ENCODE measurements around the gene RTN4RL1.

The RTN4RL1 gene

GRCh38 chr17:1996800-1997288 lies 28.3 kb downstream of the RTN4RL1 start:
- Histone ChIP-seq H3K27ac (peak overlapping the region in 1 of 11 experiments; percentile 17; a peak in 1 of 22 replicates), H3K36me3 (no peaks in the 10 kb centered on the region; a peak in 1 of 22 replicates), H3K4me3 (no peak overlapping the region), H4K20me1 (peaks cover 0 to 33% (median 0%) of the 10 kb centered on the region in 11 experiments; a peak in 5 of 22 replicates), H3K4me1 (peaks cover 26 to 64% (median 48%) of the 10 kb centered on the region in 10 experiments), H3K4me2 (peak overlapping the region in 8 of 11 experiments; percentile 3 to 66 (median 57); a peak in 14 of 22 replicates), H3K9ac (peak overlapping the region in 4 of 11 experiments; percentile 19 to 39 (median 30); a peak in 3 of 22 replicates), H3K27me3 (peaks cover 0 to 6% (median 0%) of the 10 kb centered on the region in 11 experiments; a peak in 6 of 22 replicates), H3K9me3 (replicated peaks in 1 of 11) (no peaks in the 10 kb centered on the region)
- no peak for TF ChIP-seq Cebpa-rat (IDR thresholded peaks at IDR 0.05)

DNA sequence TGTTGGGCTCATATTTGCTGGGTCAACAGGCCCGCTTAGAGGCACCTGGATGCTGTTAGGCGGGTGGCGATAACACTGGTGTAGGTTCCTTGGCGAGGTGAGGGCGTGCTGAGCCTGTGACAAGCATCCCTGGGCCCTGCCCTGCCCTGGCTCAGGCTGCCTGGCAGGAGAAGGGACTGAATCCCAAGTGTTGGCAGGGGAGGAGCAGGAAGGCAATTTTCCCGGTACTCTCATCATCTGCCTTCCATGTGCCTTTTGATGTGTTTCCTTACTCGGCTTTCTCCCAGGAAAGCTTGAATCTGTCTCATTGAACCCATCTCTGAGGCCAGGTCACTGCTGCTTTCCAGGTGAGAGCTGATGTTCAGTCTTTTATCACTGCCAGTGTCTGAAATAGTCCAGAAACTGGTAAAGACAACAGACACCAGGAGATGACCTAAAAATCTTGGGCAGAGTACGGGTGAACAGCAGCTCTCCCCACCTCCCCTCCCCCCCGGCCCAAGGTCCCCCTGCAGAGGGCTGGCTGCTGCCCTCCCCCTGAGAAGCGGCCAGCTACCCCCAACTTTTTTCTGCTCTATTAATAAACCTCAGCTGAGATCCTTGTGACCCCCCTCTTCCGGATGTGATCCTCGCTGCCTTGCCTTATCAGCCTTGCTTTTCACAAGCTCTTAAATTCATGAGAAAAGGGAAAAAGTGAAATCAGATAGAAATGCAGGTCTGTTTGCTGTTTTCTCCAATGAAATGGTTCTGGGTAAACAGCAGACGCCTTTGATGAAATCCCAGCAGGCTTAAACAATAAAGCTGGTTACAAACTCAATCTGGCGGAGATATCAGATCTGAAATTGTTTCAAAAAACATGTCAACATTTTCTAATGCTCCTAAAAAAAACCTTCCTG lies 29.0 kb downstream of the RTN4RL1 start:
- Histone ChIP-seq H3K9me3 (replicated peaks in 1 of 11) (no peaks in the 10 kb centered on the region), H4K20me1 (peaks cover 0 to 33% (median 0%) of the 10 kb centered on the region in 11 experiments; a peak in 5 of 22 replicates), H3K9ac (peak overlapping the region in 4 of 11 experiments; percentile 19 to 39 (median 30); a peak in 3 of 22 replicates), H3K4me3 (no peak overlapping the region), H3K27me3 (peaks cover 0 to 6% (median 0%) of the 10 kb centered on the region in 11 experiments; a peak in 6 of 22 replicates), H3K27ac (peak overlapping the region in 1 of 11 experiments; percentile 17; a peak in 1 of 22 replicates), H3K4me1 (peaks cover 26 to 61% (median 42%) of the 10 kb centered on the region in 10 experiments), H3K36me3 (no peaks in the 10 kb centered on the region; a peak in 1 of 22 replicates), H3K4me2 (peak overlapping the region in 8 of 11 experiments; percentile 3 to 66 (median 57); a peak in 14 of 22 replicates)
- no peak for TF ChIP-seq Cebpa-rat (IDR thresholded peaks at IDR 0.05)

DNA sequence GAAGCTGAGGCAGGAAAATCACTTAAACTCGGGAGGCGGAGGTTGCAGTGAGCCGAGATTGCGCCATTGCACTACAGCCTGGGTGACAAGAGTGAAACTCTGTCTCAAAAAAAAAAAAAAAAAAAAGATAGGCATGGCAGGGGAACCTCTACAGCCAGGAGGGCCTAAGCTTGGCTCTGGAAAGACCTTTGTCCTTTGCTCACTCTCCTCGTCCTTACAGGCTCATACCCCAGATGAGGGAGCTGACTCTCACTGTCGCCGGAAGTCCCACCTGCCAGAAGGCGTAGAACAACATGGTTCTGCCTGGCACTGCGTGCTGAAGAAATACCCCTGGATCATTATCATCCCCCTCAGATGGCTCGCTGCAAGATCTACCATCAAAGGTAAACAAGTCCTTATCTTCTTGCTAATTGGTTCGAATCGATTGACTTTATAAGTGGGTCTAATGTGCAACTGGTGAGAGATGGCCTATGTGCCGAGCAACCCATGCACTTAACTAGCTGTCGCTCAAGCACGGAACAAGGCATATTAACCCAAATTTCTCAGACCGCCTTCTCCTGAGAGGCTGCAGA lies 29.7 kb downstream of the RTN4RL1 start:
- Histone ChIP-seq H3K27me3 (peaks cover 0 to 6% (median 0%) of the 10 kb centered on the region in 11 experiments; a peak in 6 of 22 replicates), H3K4me3 (no peak overlapping the region), H4K20me1 (peaks cover 0 to 33% (median 0%) of the 10 kb centered on the region in 11 experiments; a peak in 5 of 22 replicates), H3K4me1 (peaks cover 22 to 55% (median 37%) of the 10 kb centered on the region in 10 experiments), H3K9ac (no peak overlapping the region), H3K4me2 (peak overlapping the region in 2 of 11 experiments; percentile 12 to 15; a peak in 1 of 22 replicates), H3K27ac (no peak overlapping the region), H3K36me3 (no peaks in the 10 kb centered on the region; a peak in 1 of 22 replicates), H3K9me3 (replicated peaks in 1 of 11) (no peaks in the 10 kb centered on the region)
- no peak for TF ChIP-seq Cebpa-rat (IDR thresholded peaks at IDR 0.05)

DNA sequence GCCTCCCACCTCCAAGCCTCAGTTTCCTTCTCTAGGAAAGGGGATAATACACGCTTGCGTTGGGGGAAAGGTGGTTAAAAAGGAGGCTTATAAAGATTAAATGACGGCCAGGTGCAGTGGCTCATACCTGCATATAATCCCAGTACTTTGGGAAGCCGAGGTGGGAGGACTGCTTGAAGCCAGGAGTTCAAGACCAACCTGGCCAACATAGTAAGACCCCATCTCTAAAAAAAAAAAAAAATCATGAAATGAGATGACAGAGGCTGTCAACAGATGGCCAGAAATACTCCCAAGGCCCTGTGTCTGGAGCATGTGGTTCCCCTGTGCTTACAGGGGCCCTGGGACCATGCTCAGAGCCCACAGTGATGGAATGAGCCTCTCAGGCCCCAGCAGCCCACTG lies 30.4 kb downstream of the RTN4RL1 start:
- Histone ChIP-seq H3K9me3 (replicated peaks in 1 of 11) (no peaks in the 10 kb centered on the region), H3K36me3 (no peaks in the 10 kb centered on the region; a peak in 1 of 22 replicates), H3K4me2 (no peak overlapping the region), H3K4me1 (peaks cover 15 to 48% (median 30%) of the 10 kb centered on the region in 10 experiments), H3K4me3 (no peak overlapping the region), H3K27ac (no peak overlapping the region), H3K9ac (no peak overlapping the region), H3K27me3 (peaks cover 0 to 6% (median 0%) of the 10 kb centered on the region in 11 experiments; a peak in 6 of 22 replicates), H4K20me1 (peaks cover 0 to 33% (median 0%) of the 10 kb centered on the region in 11 experiments; a peak in 4 of 22 replicates)
- no peak for TF ChIP-seq Cebpa-rat (IDR thresholded peaks at IDR 0.05)

DNA sequence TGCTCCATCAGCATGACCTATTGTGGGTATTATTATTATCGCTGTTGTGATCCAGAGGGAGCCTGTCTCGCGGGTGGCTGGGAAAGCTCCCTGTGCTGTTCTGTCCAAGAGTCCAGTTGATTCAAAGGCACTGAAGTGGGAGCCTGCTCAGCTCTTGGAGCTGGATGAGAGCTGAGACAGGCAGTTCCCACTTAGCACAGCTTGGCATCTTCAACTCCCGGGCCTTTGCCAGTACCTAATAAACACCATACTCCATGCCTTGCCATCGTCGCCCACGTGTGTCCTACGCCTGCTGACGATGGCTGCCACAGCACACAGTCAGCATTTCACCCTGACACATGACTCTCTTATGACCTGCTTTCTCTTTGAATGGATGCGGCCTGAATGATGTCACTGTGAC lies 32.6 kb downstream of the RTN4RL1 start:
- no peaks in the 10 kb centered on the region; a peak in 1 of 22 replicates for H3K36me3 ChIP-seq
- H3K4me1 ChIP-seq: peaks cover 8 to 32% (median 19%) of the 10 kb centered on the region in 10 experiments; a peak in 19 of 20 replicates
- H3K27ac ChIP-seq: no peak overlapping the region
- H3K9me3 ChIP-seq (replicated peaks in 1 of 11): no peaks in the 10 kb centered on the region
- peaks cover 0 to 43% (median 0%) of the 10 kb centered on the region in 11 experiments; a peak in 4 of 22 replicates for H4K20me1 ChIP-seq
- no peaks in the 10 kb centered on the region for H3K27me3 ChIP-seq
- no peak overlapping the region for H3K4me3 ChIP-seq
- H3K4me2 ChIP-seq: peak overlapping the region in 1 of 11 experiments; percentile 15; a peak in 1 of 22 replicates
- TF ChIP-seq Cebpa-rat (IDR thresholded peaks at IDR 0.05): no peak
- H3K9ac ChIP-seq: no peak overlapping the region

DNA sequence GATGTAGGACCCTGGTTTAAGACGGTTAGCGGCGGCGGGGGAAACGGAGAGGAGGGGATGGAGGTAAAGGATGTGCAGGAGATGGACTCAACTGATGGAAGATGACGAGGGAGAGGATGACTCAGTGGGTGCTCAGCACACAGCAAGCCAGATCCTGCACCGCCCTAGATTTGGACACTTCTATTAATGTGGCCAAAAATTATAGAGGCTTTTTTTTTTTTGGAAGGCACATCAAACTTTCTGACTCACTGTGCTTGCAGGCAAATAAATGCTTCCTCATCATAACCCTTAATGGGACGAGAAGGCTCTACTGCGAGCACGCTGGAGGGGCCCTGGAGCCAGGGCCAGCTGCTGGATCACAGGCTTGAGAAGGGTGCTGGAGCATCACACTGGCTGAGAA lies 36.0 kb downstream of the RTN4RL1 start:
- no peak overlapping the region for H3K4me3 ChIP-seq
- H3K27me3 ChIP-seq: no peaks in the 10 kb centered on the region
- no peak for TF ChIP-seq Cebpa-rat (IDR thresholded peaks at IDR 0.05)
- peaks cover 8 to 26% (median 19%) of the 10 kb centered on the region in 10 experiments; a peak in 17 of 20 replicates for H3K4me1 ChIP-seq
- peak overlapping the region in 4 of 11 experiments; percentile 5 to 45 (median 19); a peak in 4 of 22 replicates for H3K4me2 ChIP-seq
- H3K36me3 ChIP-seq: no peaks in the 10 kb centered on the region
- H3K9me3 ChIP-seq (replicated peaks in 1 of 11): no peaks in the 10 kb centered on the region
- H4K20me1 ChIP-seq: peaks cover 0 to 48% (median 3%) of the 10 kb centered on the region in 11 experiments; a peak in 5 of 22 replicates
- H3K9ac ChIP-seq: no peak overlapping the region
- no peak overlapping the region for H3K27ac ChIP-seq

DNA sequence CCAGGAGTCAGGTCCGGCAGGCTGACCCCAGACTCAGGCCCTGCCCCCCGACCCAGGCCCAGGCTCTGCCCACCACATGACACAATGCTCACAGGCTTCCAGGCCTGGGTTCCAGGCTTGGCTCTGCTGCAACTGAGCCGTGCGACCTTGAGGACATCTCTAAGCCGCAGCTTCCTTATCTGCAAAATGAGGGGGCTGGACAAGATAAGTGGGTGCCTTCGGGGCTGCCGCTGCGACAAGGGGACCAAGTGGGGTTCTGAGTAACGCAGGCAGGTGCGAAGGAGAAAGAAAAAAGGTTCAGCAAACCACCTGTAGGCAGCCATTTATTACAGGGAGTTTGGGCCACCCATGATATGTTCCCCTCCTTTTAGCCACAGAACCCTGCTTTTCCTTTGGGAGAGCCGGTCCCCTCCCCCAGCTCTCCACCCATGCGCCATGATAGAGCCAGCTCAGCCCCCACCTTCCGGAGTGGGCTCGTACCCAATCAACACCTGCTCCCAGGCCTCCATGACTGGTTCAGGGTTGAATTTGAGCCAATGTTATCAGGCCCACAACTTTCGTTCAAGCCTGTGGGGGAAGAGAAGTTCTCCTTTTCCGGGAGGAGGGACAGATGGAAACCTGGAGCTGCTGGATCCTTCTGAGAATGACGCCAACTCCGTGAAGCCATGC lies 38.2 kb downstream of the RTN4RL1 start:
- H3K4me1 ChIP-seq: peaks cover 8 to 42% (median 35%) of the 10 kb centered on the region in 10 experiments; a peak in 19 of 20 replicates
- H3K9me3 ChIP-seq (replicated peaks in 1 of 11): no peaks in the 10 kb centered on the region
- no peak overlapping the region for H3K9ac ChIP-seq
- H4K20me1 ChIP-seq: peaks cover 0 to 43% (median 4%) of the 10 kb centered on the region in 11 experiments; a peak in 3 of 22 replicates
- no peak overlapping the region for H3K4me2 ChIP-seq
- TF ChIP-seq Cebpa-rat (IDR thresholded peaks at IDR 0.05): no peak
- H3K27ac ChIP-seq: no peak overlapping the region
- H3K4me3 ChIP-seq: no peak overlapping the region
- no peaks in the 10 kb centered on the region for H3K27me3 ChIP-seq
- no peaks in the 10 kb centered on the region for H3K36me3 ChIP-seq

- Histone ChIP-seq H3K36me3 (no peaks in the 10 kb centered on the region), H3K4me3 (no peak overlapping the region), H3K9ac (no peak overlapping the region), H3K4me2 (no peak overlapping the region), H3K9me3 (replicated peaks in 1 of 11) (no peaks in the 10 kb centered on the region), H3K27me3 (no peaks in the 10 kb centered on the region), H3K4me1 (peaks cover 12 to 55% (median 46%) of the 10 kb centered on the region in 10 experiments; a peak in 19 of 20 replicates), H3K27ac (no peak overlapping the region), H4K20me1 (peaks cover 0 to 43% (median 4%) of the 10 kb centered on the region in 11 experiments; a peak in 3 of 22 replicates)
- no peak for TF ChIP-seq Cebpa-rat (IDR thresholded peaks at IDR 0.05)
These were observed 39.4 kb downstream of the RTN4RL1 start for GRCh38 chr17:1985686-1986085.

Data from BLaER1 treated with 17β-estradiol and CSF1 and Interleukin-3, amounts not matched to agents 10 nM and 100 nM (cell line).